GM19468 (cell line): ENCODE results near the gene RCBTB2.

Experiments used
- ATAC-seq: cut with Tn5 transposase; IDR thresholded peaks from one replicate; pipeline ENCODE4 v1.9.1; 2021; ENCODE audit warnings: mild to moderate bottlenecking, moderate library complexity, moderate number of reproducible peaks; ENCODE audit not compliant: unreplicated experiment; ENCODE audit errors: extremely low read depth

Gene RCBTB2

DNA sequence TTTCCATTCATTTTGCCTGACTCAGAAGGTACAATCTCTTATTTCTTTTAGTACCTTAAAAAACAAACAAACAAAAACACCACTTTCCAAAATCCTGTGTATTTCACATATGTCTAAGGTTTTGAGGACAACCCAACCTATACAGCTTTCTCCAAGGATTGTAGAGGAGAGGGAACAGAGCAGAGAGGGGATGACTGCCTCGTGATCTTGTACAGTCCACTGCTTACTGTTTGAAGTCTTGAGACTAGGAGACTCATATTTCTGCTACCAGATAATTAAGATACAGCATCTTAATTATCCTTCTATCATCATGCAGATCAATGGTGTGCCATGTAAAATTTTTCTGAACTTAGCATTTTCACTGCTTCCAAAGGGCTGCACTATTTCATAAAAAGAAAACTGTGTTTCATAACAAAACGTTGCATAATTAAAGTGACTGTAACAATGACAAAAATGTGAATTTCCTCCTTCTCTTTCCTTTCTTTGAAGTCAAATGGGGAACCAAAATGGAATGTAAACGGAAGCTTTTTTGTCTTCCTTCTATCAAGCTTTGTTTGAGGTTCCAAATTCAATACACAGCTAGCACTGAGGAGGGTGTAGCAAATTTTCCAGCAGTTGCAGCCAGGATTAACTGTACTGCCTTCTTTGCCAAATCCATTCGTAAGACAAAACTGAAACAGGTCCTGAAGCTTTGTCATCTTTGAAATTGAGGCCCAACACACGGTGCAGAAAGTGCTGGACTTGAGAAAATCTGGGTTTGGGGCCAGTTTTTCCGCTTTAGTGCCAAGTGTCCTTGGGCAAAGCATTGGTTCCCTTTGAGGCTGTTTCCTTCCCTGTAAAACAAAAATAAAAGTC, 34.9 kb upstream of the RCBTB2 start:
- ATAC-seq = no peak

DNA sequence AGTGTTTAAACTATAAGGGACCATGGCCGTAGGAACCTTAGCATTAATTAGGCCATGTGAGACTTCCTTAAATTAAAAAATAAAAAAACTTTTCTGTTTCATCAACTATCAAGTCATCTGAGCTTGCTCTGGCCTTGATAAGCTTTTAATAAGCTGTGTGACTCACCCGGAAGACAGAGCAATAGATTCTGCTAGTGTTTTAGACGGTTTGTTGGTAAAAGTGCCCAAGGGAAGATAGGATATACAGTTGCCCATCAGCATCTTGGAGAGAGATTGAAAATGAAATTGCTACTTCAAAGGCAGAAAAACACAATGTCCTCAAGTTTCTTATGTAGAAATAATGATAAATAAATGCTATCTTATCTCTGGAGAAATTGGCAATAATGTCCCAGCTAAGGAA, 31.2 kb upstream of the RCBTB2 start:
- ATAC-seq = no peak

DNA sequence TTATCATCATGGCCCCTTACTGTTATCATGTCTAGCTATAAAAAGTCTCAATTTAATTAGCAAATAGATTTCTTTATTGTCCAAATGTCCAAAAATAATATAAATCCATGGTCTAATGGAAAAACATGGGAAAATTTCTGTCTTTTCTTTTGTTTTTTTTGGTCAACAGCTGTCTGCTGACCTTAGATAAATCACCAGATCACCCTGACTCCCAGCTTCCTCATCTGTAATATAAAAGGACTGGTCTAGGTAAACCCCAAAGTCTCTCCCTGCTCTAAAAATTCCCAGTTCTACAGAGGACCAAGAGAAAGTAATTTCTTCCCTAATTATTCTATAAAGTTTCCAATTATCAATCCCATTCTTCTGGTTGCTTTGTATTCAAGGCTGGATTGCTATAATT, 30.7 kb upstream of the RCBTB2 start:
- ATAC-seq = no peak

DNA sequence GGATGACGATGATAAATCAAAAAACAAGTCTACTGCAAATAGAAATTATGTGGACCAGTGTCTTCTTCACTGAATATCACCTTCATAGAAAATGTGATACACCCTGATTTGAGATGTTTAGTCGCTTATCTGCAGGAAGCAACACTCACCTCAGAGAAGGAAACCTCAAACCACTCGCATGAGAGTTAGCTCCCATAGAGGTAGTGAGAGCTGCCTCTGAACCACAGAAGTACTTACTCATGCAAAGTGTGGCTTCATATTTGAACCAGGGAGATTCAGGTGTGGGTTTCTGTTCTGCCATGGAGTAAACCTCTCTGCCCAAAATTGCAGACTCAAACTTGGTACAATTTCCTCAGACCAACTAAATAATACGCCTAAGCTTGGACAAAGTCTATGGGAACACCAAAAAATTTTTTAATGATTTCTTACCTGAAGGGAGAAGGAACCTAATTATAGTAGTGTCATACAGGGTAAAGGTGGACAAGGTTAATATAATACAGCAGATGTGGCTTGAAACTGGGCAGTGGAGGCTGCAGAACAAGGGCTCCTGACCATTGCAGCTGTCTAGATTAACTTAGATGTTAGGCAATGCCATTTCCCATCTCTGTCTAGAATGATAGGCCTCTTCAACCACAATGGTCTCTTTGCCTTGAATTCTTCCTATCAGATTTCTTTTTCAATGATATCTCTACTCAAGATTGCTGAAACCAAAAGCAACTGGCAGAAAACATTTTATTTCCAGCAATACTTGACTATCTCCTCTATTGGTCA, 29.6 kb upstream of the RCBTB2 start:
- ATAC-seq = peak; percentile 96

DNA sequence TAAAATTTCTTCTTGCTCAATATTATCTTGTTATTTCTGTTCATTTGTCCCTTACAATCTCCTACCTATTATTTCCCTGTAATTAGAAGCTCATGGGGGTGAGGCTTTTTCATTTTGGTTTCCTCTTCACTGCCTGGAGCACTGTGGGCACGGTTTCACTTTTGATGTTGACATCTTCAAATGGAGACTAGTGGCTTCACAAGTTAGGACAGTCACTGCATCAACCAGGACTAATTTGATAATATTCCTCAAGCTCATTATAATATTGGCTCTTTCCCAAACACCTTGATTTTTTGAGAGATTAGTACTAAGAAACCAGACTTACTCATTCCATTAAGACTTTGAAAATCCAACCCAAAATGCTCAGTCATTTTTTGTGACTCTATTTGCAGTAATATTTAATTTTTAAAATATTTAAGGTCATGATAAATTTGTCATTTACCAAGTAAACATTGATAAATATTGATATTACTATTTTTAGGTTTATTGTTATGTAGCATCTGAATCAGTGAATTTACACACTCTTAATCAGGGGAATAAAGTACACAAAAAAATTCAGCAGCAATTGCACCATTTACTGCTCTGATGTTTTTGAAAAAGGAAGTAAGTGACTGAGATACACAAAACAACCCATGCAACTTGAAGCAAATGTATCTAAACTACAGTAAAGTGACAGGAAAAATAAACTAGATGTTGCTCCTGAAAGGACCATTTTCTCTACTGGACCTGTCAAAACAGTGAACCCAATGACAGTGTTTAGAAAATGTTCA, 28.8 kb upstream of the RCBTB2 start:
- ATAC-seq = no peak

DNA sequence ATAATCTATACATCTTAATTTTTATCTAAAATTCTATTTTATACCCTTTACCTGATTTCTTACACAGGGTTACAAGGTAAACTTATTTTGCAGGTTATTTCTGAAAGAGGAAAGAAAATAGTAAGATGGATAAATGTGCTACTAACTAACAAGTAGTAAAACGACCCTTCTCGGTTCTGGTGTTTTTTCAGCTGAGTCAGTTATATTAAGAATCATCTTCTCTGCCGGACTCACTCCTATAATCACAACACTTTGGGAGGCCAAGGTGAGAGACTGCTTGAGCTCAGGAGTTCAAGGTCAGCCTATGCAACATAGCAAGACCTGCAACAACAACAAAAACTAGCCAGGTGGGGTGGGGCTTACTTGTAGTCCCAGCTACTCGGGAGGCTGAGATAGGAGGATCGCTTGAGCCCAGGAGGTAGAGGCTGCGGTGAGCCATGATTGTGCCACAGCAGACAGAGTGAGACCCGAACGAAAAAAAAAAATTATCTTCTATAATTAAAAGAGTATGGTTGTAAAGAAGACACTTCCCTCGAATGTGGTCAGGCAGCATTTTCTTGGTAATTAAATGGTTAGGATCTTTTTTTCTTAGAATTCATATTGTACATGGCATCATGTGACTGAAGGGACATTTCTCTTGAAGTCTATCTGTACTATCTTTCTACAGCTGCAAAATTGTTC, 27.9 kb upstream of the RCBTB2 start:
- no peak for ATAC-seq

DNA sequence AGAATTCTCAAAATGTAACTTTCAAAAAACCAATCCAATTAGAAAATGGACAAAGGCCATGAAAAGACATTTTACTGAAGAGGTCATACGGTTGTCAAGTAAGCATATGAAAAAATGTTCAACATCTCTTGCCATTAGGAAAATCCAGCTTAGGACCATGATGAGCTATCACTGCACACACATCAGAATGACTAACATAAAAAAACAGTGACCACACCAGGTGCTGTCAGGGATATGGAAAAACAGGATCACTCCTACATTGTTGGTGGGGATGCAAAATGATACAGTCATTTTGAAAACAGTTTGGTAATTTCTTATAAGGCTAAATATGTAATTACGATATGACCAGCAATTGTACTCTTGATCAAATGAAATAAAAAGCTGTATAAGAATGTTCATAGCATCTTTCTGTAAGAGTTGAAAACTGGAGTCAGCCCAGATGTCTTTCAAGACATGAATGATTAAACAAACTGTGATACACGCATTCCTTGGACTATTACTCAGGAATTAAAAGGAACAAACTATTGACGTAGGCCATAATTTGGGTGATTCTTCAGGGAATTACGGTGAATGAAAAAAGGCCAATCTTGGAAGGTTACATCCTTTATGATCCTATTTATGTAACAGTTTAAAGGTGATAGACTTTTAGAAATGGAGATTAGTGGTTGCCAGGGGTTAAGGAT, 26.9 kb upstream of the RCBTB2 start:
- no peak for ATAC-seq

DNA sequence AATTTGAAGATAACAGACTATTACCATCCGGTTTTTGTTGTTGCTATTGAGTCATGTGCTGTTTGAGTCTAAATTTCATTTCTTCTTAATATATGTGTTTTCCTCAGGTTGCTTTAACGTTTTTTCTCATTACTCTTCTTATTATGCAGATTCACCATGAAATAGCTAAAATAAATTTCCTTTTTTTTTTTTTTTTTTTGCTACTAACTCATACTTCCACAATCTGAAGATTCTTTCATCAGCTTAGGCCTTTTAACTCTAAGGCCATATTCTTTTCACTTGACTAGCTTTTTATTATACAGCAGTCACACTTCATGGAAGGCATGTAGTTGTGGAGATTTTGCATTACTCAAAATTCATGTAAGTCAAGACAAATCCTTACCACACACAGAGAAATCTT, 23.9 kb upstream of the RCBTB2 start:
- no peak for ATAC-seq

DNA sequence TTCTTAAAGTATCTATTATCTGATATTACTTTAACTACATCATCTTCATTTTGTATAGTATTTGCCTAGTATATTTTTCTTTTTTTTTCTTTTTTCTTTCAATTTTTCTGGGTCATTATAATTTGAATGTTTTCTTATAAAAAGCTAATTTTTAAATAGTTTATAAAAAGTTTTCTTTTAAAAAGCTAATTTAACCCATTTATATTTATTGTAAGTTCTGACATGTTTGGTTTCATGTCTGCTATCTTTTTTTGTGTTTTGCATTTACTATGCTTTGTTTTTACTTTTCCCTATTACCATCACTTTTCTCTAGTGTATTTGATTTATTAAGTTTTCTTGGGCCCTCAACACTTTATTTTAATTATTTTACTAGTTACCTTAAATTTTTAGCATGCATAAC, 22.6 kb upstream of the RCBTB2 start:
- no peak for ATAC-seq

DNA sequence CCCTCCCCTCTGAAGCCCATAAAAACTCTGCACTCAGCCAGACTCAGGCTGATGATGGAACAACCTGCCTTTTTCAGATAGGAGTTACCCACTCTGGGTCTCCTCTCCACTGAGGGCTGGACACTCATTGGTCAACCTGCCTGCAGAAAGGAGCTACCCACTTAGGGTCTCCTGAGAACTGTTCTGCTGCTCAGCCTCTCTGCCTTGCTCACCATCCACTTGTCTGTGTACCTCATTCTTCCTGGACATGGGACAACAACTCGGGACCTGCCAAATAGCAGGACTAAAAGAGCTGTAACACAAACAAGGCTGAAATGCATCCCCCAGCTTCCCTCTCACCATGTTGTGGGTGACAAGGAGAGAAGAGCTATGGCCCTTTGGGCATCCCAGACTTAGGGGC, 18.4 kb upstream of the RCBTB2 start:
- no peak for ATAC-seq

DNA sequence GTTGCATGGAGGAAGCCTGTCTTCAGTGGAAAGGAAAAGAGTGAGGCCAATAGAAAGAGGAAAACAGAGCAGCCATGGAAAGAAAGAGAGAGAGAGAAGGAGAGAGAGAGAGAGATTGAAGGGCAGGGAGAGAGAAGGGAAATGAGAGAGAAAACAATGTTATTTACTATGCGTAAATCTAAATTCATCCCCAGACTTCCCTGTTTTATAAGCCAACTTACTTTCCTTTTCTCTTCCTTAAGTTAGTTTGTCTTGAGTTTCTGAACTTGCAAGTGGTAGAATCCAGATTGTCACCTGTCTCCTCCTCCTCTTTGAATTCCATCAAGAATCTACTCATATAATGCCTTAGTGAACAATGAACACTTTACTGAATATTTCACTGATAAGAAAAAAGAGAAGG, 16.8 kb upstream of the RCBTB2 start:
- no peak for ATAC-seq

DNA sequence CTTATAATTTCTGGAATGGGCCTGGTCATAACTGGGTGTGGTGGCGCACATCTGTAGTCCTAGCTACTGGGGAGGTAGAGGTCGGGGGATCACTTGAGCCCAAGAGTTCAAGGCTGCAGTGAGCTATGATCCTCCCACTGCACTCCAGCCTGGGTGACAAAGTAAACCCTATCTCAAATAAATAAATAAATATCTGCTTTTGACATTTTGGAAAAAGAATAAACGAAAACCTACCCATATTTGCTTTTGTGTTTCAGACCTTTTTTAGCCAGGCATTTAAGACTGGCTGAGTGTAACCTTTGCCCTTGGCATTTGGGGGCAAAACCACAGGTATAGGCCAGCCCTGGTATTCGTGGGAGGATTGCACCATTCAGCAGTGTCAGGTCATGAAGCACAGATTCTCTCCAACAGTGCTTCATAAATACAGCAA, 14.8 kb upstream of the RCBTB2 start:
- ATAC-seq = no peak

DNA sequence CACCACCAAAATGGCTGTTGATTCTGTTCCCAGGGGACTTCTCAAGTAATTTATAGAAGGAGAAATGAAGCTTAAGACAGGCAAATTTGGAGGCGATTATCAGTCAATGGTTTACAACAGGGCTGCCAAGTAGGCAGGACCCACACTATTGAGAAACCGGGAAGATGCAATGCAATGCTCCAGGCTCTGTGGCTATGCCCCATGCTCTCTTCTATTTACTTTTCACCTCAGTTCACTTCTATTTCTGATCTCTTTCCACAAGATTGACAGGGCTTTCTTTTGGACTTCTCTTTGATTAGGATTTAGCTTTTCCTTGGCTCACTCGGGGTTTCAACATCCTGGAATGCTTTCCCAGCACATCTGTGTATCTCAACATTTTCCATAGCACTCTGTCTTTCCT, 12.7 kb upstream of the RCBTB2 start:
- ATAC-seq = no peak

DNA sequence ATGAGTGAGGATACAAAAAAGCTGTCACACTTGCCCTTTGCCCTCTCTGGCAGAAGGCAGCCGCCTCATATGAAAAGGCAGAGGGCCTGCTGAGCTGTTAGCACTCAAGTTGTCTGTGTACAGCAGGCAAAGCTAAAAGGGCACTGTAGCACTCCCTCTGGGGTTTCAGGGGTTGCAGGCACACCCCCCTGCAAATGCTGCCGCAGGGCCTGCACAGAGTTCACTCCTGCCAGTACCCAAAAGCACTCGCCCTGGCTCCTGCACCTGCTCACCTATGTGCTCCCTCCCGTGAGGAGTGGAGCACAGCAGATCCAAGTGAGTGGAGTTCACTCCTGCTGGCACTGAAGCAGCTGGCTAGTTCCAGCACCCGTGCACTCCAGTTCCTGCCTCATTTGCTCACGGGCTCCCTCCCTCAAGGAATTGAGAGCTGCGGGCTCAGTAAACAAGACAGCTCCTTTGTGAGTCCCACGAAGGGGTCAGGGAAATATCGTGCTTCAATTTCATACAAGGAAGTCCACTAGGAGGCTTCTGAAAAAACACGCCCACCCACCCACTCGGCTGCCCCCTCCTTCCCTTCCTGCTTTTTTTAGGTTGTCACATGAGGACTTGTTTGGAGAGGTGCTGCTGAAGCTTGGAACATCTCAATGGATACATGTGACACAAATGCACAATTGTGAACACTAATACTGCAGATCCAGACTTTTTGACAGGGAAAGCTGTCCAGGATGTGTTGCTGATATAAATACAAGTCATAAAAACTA, 9.9 kb upstream of the RCBTB2 start:
- no peak for ATAC-seq

DNA sequence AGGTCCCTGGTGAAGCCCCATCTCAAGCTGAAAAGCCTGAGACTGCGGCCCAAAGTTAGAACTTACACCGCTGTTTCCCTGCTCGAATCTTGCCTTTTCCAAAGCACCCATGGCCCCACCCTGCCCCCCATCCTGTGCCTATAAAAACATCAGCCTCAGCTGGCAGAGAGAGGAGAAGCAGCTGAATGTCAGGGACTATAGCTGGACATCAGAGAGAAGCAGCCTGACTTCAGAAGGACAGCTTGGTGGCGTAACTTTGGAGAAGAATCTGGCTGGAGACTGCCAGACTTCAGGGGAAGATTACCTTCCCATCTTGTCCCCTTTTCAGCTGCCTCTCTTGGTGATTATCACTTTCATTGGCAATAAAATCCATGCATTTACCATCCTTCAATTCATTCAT, 9.3 kb upstream of the RCBTB2 start:
- ATAC-seq = no peak

DNA sequence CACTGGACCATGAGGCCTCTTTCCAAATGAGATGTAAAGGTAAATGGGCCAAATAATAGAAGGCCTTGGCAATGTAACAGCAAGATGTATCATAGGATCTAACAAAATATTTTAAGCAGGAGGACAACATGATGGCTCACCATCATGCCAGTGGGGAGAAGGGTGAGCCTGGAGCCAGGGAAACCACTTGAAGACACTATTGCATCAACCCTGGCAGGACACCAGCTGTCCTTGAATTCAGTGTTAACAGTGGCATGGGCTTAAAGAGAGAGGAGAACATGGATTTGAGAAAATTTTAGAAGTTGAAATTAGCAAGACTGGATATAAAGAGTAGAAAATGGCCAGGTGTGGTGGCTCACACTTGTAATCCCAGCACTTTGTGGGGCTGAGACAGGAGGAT, 6.7 kb upstream of the RCBTB2 start:
- no peak for ATAC-seq

DNA sequence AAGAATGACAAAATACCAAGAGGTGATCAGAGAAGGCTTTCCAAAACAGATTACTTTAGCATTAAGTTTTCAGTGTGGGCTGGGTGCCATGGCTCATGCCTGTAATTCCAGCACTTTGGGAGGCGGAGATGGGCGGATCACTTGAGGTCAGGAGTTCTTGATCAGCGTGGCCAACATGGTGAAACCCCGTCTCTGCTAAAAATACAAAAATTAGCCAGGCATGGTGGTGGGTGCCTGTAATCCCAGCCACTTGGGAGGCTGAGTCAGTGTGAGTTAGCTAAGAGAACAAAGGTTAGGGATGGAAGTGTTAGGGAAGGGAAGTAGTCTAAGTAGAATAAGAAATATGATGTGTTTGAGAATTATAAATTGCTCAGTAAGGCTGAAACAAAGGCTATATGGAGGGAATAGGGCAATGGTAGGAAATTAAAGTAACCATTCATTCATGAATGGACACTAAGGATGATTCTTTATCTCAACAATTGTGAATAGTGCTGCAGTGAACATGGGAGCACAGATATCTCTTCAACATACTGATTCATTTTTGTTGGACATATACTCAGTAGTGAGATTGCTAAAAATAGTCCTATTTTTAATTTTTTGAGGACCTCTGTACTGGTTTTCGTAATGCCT, 3.9 kb upstream of the RCBTB2 start:
- no peak for ATAC-seq

DNA sequence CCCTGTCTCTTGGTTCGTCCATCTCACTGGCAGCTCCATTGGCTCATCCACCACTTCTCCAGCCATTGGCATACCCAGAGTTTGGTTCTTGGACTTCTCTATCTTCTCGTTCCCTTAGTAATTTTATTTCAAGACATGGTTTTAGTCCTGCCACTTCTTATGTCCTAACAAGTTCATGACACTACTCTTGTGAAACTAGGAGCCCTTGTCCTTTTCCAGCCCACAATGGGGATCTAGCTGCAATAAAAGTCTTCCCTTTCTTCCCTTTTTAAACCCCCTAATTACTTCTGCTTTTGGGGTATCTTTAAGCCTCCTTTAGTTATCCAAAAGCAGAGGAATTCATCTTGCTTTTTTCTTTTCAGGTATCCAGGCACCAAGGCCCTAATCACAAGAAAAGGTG, 2.9 kb upstream of the RCBTB2 start:
- no peak for ATAC-seq
